Measurements from ENCODE around the gene STAC3. TPM values are rescaled to one million over a fixed set of nuclear protein-coding genes. Genes with fewer than 3 reads are reported as not detected.

Gene STAC3
- total and polyA plus RNA-seq, 4 donors: 0.19 to 1.3 (median 0.96) TPM

DNA sequence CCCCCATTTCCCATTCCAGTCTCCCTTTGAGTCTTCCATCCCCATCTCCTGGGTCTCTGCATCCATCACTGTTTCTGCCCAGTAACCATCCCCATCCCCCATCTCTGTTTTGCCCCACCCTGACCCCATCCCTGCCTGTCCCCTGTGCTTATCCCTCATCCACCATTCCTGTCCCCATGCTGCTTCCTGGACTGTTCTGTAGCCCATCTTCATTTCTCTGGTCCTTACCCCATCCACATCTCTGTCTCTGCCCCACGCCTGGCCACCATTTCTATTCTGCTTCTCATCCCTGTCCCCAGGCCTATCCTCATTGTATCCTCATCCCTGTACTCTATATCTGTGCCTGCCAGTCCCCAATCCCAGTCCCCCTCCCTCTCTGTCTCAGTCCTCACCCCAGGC is 30.2 kb downstream of the STAC3 start (continued):
- TF ChIP-seq, protein P1, sequence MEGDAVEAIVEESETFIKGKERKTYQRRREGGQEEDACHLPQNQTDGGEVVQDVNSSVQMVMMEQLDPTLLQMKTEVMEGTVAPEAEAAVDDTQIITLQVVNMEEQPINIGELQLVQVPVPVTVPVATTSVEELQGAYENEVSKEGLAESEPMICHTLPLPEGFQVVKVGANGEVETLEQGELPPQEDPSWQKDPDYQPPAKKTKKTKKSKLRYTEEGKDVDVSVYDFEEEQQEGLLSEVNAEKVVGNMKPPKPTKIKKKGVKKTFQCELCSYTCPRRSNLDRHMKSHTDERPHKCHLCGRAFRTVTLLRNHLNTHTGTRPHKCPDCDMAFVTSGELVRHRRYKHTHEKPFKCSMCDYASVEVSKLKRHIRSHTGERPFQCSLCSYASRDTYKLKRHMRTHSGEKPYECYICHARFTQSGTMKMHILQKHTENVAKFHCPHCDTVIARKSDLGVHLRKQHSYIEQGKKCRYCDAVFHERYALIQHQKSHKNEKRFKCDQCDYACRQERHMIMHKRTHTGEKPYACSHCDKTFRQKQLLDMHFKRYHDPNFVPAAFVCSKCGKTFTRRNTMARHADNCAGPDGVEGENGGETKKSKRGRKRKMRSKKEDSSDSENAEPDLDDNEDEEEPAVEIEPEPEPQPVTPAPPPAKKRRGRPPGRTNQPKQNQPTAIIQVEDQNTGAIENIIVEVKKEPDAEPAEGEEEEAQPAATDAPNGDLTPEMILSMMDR (IDR thresholded peaks at IDR 0.05; ENCODE audit: low read depth, low read length, missing input control): no peak

DNA sequence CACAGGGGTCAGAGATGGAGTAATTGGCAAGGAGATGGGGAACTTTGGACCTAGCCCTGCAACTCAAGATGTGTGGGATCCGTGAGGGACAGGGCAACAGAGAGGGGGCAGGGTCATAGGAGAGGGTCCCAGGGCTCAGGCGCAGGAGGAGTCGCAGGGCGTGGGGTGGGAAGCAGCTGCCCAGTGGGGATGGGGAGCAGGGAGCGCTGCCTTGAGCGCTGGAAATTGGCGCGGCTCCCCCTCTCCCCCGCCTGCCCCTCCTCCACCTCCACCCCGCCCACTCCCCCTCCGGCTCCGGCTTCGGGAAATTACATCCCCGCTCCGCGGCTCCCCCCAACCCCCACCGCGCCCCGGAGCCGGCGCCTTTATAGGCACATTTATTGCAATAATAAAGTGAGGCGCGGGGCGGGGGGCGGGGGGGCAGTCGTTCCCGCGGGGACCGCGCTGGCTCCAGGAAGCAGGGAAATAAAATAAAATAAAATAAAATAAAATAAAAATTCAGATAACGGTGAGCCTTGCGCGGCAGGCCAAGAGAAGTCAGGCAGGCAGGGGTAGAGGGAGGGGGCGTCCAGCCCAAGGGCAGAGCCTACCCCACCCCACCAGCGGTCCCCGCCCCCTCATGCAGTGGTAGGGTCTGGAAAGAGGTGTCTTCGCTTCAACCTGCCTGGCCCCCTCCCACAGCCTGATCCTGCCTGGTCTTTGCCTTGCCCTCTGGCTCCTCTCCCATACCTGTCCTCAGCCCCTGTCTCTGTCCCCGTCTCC is 30.8 kb downstream of the STAC3 start:
- TF ChIP-seq, protein P1 (IDR thresholded peaks at IDR 0.05; ENCODE audit: low read depth, low read length, missing input control): no peak
- 8% methylated on average over 38 of the region's 38 CpGs for WGBS
- peaks cover 5 to 24% (median 11%) of the 10 kb centered on the region in 4 donors for H3K4me1 ChIP-seq (ENCODE audit: control insufficient read depth in 4 of 4, insufficient read depth in 4 of 4, low read length in 3 of 4)

DNA sequence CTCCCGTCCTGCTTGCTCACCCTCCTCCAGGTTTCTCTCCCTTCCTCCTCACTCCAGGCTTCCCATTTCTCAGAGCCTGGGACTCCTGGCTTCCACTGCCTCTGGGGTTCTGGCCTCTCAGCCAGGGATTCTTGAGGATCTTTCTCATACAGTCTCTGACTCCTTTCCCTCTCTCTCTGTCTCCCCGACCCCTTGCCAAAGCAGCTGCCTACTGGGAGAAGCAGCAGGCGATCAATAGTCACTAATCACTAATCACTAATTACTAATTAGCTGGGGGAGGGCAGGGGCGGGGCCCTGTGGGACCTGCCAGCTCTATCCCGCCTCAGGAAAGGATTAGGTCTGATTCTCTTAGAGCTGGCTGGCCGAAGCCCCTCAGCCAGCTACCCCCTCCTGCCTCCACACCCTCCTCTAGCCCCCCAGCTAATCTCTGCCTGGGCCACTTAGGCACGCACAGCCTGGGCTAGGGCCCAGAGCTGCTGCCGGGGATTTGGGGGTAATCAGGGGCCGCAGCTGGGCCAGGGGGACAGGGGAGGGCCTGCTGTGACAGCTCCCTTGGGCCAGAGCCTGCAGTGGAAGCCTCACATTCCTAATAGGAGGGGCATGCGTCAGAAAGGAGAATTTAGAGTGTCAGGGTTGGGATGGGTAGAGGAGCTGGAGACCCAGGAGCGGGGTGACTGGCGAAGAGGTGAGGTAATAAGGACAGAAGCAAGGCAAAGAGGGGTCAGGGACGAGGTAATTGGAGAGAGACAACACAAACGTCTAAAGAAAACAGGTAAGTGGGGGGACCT is 31.6 kb downstream of the STAC3 start:
- no peak for DNase-seq (ENCODE audit: low spot score)
- Histone ChIP-seq H3K36me3 (ENCODE audit: control insufficient read depth in 4 of 4, insufficient read depth in 3 of 4, low read depth in 1 of 4, low read length in 3 of 4) (no peaks in the 10 kb centered on the region), H3K4me3 (ENCODE audit: low read depth in 1 of 3, low read length in 3 of 3) (no peak overlapping the region), H3K27me3 (ENCODE audit: control insufficient read depth in 4 of 4, insufficient read depth in 4 of 4, low read length in 3 of 4) (peaks cover 0 to 26% (median 18%) of the 10 kb centered on the region in 4 donors), H3K9me3 (ENCODE audit: control insufficient read depth in 4 of 4, low read length in 3 of 4) (no peaks in the 10 kb centered on the region), H3K4me1 (ENCODE audit: control insufficient read depth in 4 of 4, insufficient read depth in 4 of 4, low read length in 3 of 4) (peaks cover 4 to 23% (median 10%) of the 10 kb centered on the region in 4 donors), H3K27ac (ENCODE audit: low read depth in 1 of 2, low read length in 2 of 2) (no peak overlapping the region), H3K9ac (ENCODE audit: low read depth in 1 of 2, low read length in 2 of 2) (no peak overlapping the region)
- WGBS: 62% methylated on average over 14 of the region's 14 CpGs
- TF ChIP-seq RAD21 (IDR thresholded peaks at IDR 0.05): no peak
- TF ChIP-seq FOXA1 (IDR thresholded peaks at IDR 0.05): no peak
- no peak for TF ChIP-seq YY1 (IDR thresholded peaks at IDR 0.05)
- no peak for TF ChIP-seq NR2F2 (IDR thresholded peaks at IDR 0.05)
- TF ChIP-seq EGR1 (IDR thresholded peaks at IDR 0.05; ENCODE audit: low read depth in 2 of 2): no peak
- TF ChIP-seq RXRA (IDR thresholded peaks at IDR 0.05): no peak
- no peak for TF ChIP-seq HNF4A (conservative IDR thresholded peaks at IDR 0.05)
- TF ChIP-seq TAF1 (conservative IDR thresholded peaks at IDR 0.05): no peak
- no peak for TF ChIP-seq HNF4G (IDR thresholded peaks at IDR 0.05)
- TF ChIP-seq, protein P1 (IDR thresholded peaks at IDR 0.05; ENCODE audit: low read depth, low read length, missing input control): no peak
- no peak for TF ChIP-seq FOXA2 (IDR thresholded peaks at IDR 0.05)
- TF ChIP-seq, protein P2, sequence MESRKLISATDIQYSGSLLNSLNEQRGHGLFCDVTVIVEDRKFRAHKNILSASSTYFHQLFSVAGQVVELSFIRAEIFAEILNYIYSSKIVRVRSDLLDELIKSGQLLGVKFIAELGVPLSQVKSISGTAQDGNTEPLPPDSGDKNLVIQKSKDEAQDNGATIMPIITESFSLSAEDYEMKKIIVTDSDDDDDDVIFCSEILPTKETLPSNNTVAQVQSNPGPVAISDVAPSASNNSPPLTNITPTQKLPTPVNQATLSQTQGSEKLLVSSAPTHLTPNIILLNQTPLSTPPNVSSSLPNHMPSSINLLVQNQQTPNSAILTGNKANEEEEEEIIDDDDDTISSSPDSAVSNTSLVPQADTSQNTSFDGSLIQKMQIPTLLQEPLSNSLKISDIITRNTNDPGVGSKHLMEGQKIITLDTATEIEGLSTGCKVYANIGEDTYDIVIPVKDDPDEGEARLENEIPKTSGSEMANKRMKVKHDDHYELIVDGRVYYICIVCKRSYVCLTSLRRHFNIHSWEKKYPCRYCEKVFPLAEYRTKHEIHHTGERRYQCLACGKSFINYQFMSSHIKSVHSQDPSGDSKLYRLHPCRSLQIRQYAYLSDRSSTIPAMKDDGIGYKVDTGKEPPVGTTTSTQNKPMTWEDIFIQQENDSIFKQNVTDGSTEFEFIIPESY (IDR thresholded peaks at IDR 0.05): no peak
- TF ChIP-seq SP1 (IDR thresholded peaks at IDR 0.05): no peak
- TF ChIP-seq, protein P3, sequence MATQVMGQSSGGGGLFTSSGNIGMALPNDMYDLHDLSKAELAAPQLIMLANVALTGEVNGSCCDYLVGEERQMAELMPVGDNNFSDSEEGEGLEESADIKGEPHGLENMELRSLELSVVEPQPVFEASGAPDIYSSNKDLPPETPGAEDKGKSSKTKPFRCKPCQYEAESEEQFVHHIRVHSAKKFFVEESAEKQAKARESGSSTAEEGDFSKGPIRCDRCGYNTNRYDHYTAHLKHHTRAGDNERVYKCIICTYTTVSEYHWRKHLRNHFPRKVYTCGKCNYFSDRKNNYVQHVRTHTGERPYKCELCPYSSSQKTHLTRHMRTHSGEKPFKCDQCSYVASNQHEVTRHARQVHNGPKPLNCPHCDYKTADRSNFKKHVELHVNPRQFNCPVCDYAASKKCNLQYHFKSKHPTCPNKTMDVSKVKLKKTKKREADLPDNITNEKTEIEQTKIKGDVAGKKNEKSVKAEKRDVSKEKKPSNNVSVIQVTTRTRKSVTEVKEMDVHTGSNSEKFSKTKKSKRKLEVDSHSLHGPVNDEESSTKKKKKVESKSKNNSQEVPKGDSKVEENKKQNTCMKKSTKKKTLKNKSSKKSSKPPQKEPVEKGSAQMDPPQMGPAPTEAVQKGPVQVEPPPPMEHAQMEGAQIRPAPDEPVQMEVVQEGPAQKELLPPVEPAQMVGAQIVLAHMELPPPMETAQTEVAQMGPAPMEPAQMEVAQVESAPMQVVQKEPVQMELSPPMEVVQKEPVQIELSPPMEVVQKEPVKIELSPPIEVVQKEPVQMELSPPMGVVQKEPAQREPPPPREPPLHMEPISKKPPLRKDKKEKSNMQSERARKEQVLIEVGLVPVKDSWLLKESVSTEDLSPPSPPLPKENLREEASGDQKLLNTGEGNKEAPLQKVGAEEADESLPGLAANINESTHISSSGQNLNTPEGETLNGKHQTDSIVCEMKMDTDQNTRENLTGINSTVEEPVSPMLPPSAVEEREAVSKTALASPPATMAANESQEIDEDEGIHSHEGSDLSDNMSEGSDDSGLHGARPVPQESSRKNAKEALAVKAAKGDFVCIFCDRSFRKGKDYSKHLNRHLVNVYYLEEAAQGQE (IDR thresholded peaks at IDR 0.05): no peak
- TF ChIP-seq, protein P4, sequence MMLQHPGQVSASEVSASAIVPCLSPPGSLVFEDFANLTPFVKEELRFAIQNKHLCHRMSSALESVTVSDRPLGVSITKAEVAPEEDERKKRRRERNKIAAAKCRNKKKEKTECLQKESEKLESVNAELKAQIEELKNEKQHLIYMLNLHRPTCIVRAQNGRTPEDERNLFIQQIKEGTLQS (IDR thresholded peaks at IDR 0.05): no peak

More for the DNA sequence above, 30.8 kb downstream of the STAC3 start:
- no peak overlapping the region for H3K4me3 ChIP-seq (ENCODE audit: low read depth in 1 of 3, low read length in 3 of 3)
- no peak overlapping the region for H3K27ac ChIP-seq (ENCODE audit: low read depth in 1 of 2, low read length in 2 of 2)
- no peaks in the 10 kb centered on the region for H3K36me3 ChIP-seq (ENCODE audit: control insufficient read depth in 4 of 4, insufficient read depth in 3 of 4, low read depth in 1 of 4, low read length in 3 of 4)
- no peak overlapping the region for H3K9ac ChIP-seq (ENCODE audit: low read depth in 1 of 2, low read length in 2 of 2)
- H3K9me3 ChIP-seq (ENCODE audit: control insufficient read depth in 4 of 4, low read length in 3 of 4): no peaks in the 10 kb centered on the region
- DNase-seq (ENCODE audit: low spot score): no peak
- peaks cover 0 to 26% (median 18%) of the 10 kb centered on the region in 4 donors for H3K27me3 ChIP-seq (ENCODE audit: control insufficient read depth in 4 of 4, insufficient read depth in 4 of 4, low read length in 3 of 4)
